ENCODE results near the gene COL18A1.

Gene COL18A1

DNA sequence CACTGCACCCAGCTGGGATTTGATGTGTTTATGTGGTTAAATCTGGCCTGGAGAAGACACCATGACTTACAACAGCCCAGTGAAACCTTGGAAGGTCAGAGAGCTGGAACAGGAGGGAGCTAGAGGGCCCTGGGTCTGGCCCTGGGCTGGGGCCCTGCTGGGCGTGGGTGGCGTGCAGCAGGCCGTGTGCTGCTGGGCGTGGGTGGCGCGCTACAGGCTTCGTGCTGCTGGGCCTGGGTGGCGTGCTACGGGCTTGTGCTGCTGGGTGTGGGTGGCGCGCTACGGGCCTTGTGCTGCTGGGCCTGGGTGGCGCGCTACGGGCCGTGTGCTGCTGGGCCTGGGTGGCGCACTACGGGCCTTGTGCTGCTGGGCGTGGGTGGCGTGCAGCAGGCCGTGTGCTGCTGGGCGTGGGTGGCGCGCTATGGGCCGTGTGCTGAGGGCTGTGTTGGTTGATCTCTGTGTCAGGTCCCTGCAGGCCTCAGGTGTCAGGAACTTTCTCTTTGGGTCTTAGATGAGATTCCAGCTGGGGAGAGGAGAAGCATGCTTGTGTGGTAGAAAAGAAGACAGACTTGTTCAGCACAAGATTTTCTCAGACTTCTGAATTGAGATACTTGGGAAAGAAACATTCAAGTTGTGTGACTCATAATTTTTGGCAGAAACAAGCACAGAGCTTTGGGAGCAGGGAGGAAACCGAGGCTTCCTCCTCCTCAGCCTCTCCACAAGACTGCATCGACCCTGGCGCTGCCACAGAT lies 66.0 kb downstream of the COL18A1 start:
- DNase-seq, result no peak

DNA sequence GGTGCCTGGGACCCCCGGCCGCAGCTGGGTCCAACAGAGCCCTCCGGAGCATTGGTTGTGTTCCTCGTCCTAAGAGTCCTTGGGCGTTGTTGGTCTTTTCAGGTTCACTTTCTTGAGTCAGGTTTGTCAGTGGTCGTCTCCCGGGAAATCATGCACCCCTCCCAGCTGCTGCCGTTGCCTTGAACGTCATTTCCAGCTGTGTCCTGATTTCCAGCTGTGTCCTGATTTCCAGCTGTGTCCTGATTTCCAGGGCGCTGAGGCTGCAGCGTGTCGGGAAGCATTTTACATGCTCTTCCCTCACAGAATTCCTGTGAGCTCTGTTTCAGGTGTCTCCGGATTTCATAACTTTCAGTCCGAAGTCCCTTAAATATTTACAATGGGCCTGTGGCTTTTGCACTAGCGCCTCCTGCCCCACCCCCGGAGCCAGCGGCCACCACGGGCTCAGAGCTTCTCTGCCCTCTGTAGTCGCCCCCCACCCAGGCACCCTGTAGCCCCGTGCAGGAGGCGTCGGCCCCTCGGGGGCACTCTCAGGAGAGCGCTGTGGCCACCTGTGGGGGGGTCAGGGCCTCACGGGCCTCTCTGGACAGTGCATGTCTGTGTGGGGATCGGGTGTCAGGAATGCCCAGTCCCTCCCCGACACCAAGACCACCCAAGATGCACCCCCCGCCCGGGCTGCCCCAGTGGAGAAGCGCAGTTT lies 66.7 kb downstream of the COL18A1 start:
- DNase-seq, result no peak

DNA sequence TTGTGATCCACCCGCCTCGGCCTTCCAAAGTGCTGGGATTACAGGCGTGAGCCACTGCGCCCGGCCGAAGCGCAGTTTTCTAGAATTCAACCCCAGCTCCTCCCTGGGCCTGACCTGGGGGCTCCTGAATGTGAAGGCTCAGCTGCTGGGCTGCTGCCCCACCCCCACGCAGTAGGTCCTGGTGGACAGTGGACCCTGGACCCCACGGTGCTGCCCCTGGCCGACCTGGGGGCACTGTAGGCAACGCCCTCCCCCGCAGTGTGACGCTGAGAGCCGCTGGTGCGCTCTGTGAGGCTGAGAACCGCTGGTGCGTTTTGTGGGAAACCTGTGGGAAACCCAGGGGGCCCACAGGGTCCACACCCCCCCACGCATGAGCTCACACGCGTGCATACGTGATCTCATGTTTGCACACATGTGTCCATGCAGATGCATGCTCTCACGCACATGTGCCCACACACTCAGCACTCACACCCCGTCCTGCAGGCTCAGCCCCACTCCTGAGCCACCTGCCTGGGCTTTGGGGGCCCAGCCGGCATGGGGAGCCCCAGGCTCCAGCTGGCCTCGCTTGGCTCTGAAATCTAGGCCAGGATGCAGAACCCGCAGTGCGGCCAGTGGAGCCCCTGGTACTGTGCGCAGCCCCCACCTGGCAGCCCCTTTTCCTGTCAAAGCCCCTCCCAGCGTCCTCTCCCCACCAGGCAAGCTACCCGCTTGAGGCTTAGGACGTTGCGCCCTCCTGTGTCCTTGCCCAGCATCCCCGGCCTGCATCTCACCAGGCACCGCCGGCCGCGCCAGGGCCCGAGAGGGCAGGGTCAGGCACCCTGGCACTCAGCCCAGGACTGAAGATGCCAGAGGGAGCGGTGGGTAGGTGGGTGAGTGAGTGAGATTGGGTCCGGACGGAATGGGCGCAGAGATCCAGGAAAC lies 67.7 kb downstream of the COL18A1 start:
- no peak for DNase-seq

DNA sequence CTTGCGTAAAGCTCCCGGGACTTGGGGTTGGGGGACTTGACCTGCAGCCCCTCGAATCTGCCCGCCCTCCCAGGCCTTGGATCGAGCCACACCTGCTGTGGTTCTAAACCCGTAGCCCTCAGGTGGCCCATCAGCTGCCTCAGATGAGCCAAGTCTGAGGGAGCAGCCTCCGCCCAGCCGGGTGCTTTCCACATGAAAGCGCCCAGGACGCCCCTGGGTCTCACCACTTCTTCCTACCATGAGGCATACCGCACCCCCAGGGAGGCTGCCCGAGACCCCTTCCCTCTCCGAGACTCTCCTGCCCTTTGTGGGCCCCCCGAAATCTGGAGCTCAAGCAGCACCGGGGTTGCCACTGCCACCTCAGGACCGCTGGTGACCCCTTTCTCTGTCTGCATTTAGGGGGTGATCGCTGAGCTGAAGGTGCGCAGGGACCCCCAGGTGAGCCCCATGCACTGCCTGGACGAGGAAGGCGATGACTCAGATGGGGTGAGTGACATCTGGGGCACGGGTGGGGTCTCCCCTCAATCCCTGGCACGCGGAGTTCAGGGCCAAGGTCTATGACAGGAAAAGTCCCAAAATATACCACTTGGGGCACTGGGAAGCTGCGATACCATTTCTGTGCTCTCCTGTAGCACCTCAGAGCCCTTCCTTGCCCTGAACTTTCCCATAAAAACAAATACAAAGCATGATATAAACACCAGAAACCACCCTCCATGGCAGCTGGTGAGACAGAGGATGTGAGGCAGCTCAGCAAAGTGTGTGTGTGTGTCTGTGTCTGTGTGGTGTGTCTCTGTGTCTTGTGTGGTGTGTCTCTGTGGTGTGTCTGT lies 68.7 kb downstream of the COL18A1 start:
- no peak for DNase-seq

DNA sequence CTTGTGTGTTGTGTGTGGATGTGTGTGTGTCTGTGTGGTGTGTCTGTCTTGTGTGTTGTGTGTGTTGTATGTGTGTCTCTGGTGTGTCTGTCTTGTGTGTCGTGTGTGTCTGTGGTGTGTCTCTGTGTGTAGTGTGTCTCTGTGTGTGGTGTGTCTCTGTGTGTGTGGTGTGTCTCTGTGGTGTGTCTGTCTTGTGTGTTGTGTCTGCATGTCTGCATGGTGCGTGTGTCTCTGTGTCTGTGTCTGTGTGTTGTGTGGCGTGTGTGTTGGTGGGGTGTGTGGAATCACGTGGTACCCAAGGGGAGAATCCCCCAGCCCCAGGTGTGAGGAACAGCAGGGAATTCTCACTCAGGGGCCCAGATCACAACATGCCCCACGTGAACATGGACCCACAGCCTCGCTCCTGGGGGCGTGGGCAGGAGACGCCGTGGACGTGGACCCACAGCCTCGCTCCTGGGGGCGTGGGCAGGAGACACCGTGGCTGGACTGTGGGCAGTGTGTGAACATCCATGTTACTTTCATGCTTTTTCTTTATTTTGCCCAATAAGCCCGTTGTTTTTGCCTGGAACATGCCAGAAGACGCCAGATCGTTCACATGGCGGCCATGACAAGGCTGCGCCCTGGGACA lies 69.5 kb downstream of the COL18A1 start:
- no peak for DNase-seq

DNA sequence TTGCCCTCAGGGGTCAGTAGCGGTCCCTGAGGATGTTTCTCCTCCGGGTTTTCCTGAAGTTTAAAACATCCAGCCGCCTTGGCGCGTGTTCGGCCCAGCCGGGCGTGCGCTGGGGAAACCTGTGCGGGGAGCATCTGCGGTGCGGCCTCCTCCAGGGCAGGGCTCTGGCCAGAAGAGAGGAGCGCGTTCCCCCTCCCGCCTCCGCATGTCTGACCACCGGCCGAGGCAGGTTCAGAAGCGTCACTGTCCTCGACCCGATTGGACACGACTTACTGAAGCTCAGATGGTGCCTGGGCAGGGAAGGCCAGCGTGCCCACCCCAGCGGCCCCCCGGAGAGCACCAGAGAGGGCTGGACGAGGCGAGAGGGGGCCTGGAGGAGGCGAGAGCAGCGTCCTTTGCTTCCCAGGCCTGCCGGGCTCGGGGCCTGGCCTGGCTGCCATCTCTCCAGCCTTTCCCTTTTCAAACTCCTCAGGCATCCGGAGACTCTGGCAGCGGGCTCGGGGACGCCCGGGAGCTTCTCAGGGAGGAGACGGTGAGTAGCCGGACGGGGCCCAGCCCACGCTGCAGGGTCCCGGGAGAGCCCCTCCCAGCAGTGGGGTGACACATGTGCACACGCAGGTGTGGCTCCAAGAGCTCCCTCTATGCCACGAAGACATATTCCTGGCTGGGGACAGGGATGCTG lies 70.2 kb downstream of the COL18A1 start:
- DNase-seq, result no peak

DNA sequence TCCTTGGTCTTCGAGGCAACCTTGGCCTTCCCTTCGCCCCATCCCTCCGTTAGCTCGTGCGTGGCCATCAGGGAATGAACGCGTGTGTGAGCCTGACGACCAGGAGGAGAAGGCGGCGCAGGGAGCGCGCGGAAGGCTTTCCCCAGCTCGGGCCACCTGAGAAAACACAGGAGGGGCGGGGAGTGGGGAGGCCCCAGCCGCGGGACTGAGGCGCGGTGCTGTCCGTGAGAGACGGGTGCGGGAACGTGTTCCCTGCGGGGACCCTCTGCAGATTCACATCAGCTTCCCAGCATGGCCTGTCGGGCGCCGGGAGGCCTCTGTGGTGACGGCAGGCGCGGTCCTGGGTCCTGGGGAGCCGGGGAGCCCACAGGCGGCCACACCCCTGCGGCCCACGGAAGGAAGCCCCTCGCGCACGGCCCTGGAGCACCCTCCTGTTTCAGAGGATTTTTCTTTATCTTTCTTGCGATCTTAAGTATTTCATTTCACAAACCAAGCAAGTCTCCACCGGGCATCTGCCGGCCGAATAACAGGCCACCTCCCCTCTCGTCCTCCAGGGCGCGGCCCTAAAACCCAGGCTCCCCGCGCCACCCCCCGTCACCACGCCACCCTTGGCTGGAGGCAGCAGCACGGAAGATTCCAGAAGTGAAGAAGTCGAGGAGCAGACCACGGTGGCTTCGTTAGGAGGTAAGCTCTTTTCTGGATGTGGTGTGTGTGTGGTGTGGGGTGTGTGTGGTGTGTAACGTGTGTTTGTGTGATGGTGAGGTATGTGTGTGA lies 71.0 kb downstream of the COL18A1 start:
- no peak for DNase-seq

DNA sequence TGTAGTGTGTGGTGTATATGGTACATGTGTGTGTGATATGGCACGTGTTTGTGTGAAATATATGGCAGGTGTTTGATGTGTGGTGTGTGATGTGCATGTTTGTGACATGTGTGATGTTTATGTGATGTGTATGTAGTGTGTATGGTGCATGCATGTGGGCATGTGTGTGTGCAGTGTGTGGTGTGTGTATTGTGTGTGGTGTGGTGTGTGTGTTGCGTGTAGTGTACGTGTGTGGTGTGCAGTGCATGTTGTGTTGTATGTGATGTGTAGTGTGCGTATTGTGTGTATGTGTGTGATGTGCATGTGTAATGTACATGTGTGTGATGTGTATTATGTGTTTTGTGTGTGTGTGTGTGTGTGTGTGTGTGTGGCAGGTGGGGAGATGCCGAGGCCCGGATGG lies 71.6 kb downstream of the COL18A1 start:
- DNase-seq, result no peak

DNA sequence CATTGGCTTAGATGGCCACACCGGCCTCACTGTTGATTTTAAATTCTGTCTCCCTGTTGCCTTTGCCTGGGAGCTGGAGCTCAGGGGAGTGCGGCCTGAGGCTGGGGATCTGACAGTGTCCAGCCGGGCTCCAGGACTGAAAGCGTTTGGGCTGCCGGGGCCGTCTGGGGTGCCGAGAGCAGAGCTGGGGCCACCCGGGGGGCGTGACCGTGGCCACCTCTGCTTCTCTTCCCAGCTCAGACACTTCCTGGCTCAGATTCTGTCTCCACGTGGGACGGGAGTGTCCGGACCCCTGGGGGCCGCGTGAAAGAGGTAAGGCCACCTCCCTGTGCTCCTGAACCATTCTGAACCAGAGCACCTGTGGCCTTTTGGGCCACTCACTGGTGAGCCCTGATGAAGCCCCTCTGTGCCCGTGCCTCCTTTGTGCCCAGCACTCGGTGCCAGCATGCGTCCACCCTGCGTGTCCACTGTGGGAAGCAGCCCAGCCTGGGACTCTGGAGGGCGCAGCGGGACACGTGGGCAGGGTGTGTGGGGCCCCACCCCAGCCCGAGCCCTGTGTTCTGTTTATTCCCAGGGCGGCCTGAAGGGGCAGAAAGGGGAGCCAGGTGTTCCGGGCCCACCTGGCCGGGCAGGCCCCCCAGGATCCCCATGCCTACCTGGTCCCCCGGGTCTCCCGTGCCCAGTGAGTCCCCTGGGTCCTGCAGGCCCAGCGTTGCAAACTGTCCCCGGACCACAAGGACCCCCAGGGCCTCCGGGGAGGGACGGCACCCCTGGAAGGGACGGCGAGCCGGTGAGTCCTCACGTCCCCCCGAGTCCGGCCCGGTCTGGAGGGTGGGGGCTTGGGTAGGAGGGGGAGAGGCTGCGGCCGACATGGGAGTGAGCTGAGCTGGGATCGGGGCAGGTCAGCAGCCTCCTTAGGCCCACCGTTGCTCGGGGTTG lies 72.5 kb downstream of the COL18A1 start:
- DNase-seq, result no peak

DNA sequence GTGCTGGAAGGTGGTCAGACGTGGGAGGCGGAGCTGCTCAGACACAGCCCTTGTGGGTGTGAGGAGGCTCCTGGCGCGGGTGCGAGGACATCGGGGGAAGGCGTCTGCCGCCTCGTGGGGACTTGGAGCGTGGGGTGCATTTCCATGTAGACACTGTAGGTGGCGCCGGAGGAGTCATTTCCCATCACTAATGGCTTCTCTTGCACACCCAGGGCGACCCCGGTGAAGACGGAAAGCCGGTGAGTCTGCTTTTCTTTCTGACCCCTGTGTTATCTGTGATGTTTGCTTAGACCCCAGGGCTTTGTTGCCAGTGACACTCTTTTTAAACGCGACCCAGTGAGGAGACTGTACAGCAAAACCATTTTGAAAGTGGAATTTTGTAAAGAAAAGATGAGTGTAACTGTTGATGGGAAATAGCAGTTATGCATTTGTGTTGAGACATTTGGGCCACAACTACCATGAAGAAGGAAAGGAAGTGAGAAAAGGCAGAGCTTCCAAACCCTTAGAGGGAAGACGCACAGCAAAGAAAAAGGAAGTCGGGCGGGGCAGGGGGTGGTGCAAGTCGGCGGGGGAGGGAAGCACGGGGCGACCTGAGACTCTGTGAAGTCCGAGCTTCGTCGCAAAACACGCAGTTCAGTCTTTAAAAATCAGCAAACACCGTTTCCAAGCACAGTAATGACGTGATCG lies 73.3 kb downstream of the COL18A1 start:
- DNase-seq, result peak; percentile 78

DNA sequence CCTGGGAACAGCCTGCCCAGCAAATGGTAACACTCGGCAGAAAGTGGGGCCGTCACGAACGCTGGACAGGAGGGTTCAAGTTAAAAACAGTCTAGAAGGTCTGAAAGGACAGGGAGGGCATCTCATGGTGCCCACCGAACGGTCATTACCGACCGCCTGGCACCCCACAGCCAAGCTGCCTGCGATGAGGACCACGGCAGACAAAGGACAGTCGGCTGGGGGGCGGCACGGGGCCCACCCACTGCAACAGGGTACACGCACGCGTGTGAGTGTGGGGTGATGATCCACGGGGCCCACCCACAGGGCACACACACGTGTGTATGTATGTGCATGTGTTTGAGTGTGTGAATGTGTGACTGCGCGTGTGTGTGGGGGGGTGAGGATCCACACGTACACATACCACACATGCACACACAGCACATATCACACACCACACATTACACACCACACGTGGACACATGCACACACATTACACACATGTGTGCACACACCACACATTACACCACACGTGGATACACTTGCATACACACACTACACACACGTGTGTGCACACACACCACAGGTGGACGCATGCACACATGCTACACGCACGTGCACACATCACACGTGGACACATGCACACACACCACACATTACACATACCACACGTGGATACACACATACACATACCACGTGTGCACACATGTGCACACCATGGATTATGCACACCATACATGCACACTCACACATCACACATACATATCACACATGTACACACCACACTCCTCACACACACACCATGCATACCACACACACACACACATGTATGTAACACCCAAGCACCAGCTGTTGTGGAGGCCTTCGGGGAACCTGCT lies 74.1 kb downstream of the COL18A1 start:
- no peak for DNase-seq

DNA sequence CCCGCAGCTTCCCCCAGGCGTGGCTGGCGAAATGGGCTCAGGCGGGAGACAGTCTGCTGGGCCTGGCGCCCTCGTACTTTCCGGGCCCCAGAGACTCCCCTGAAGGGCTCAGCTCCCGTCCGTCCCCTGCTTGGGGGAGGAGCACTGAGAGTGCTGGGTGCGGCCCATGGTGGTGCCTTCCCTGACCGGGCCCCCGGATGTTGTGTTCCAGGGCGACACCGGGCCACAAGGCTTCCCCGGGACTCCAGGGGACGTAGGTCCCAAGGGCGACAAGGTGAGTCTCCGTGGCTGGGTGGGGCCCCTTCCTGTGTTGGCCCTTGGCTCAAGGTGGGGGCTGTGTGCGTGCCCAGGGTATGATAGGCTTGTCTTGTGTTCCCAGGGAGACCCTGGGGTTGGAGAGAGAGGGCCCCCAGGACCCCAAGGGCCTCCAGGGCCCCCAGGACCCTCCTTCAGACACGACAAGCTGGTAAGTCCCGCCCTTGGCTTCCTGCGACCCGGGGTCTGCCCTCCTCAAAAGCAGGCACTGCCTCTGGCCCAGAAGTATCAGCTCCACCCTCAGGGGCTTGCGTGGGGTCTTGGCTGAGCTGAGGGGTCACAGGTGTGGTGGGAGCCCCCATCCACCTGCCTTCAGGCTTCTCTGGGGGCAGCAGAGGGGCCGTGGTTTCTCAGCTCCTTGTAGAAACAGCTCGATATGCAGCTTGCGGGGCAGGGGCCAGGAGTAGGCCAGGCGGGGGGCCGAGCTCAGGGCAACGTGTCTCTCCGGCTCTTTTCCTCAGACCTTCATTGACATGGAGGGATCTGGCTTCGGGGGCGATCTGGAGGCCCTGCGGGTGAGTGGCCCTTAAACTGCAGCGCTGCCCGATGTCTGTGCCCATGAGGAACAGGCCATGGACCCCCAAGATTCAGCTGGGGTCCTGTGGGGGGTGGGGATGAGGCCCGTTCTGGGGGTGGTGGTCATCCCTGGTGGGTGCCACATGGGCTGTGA lies 75.0 kb downstream of the COL18A1 start:
- no peak for DNase-seq

DNA sequence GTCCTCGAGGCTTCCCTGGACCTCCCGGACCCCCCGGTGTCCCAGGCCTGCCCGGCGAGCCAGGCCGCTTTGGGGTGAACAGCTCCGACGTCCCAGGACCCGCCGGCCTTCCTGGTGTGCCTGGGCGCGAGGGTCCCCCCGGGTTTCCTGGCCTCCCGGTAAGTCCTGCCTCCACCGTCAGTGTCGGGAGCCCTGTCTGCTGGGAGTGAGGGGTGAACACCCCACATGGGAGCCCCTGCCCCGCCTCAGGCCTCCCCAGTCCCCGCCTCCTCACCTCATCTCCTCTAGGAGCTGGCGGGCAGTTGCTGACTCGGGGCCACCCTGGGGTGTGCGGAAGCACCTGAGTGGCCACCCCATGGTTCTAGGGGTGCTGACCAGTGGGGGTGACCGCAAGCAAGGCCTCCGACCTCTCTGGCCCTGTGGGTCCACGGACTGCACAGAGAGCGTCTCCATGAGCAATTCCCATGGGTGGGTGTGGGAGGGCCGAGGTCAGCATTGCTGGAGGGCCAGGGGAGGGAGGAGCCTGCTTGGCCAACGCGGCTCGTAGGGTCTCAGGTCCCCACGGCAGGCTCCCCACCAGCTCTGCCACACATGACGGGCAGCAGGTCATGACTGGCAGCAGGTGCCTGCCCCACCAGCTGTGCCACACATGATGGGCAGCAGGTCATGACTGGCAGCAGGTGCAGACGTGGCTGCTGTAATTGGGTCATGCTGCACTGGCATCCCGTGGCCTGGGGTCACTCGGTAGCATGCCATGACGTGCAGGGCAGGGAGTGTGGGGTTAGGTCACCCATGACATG lies 75.9 kb downstream of the COL18A1 start:
- DNase-seq, result no peak

DNA sequence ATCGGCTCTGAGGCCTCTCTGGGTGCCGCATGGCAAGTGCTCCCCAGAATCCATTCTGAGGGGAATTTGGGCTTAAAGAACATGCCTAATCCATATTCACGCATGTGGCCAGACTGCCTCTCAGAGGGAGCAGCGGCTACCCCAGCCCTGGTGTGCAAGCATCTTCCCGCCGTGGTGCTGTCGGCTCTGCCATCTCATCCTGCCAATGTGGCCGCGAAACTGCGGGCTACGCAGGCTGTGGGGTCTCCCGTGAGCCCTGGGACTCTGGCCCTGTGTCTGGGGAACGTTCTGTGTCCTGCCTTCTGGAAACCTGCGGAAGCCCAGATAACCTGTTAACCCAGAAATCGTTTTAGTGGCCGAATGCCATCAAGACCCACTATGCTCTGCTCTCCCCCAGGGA lies 76.6 kb downstream of the COL18A1 start:
- no peak for DNase-seq

DNA sequence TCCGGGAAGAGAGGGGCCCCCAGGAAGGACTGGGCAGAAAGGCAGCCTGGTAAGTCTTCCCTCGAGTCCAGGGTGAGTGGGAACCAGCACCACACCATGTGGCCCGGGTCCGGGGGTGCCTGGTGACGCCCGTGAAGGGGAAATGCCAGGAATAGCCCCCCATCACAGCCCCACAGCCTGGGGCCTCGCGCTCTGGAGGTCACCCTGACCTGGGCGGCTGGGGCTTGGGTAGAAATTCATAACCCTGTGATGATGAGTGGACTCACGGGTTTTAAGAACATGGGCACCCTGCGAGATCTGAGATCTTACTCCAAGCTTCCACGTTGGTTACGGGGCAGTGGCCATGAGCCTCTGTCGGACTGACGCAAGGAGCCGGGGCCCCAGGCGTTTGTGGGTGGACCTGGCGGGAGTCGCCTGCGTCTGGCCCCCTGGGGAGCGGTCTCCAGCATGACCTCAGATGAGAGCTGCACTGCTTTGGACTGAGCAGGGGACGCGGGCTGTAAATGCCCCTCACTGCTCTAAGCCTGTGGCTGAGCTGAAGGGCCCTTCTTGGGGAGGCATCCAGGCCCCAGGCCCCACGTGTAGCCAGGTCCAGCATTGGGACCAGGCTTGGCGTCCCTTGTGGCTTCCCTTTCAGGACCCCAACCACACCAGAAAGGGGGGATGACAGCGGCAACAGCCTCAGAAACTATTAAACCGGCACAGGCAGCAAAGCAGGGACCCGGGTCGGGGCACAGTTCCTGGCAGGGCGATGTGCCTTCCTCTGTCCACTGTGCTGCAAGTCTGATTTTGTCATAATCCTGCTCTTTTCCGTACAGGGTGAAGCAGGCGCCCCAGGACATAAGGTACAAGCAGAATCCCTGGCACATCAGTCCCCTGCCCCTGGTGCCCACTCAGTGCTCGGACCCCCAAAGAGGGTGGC lies 77.3 kb downstream of the COL18A1 start:
- no peak for DNase-seq

All from activated CD4-positive, CD25-positive, alpha-beta regulatory T cell treated with anti-CD3 and anti-CD28 coated beads, Interleukin-2, amount 50 U/mL, for 72 hours (primary cell).